Measurements from ENCODE around the gene BCAS3.
"Not testable (repeated sequence)": the region's sequence is repeated elsewhere in the genome, so short reads cannot be mapped to it uniquely, and the experiment has no call there.

BCAS3 gene

DNA sequence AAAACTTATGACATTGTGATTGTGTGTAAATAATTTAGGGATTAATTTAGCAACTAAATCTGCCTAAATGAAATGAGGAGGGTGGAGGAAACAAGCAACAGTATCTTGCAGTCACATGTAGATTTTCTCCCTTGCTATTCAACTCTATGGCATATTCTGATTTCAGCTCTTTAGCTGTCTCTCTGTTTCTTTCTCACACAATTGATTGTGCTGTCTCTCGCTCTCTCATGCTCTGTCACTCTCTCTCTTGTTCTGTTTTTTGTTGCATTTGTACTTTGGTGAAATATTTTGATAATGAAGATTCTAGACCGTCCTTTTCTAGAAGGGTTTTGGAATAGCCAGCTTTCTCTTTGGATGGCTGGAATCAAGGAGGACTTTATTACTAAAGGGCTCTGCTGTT, 70.6 kb downstream of the BCAS3 start:
- DNase-seq: no peak

DNA sequence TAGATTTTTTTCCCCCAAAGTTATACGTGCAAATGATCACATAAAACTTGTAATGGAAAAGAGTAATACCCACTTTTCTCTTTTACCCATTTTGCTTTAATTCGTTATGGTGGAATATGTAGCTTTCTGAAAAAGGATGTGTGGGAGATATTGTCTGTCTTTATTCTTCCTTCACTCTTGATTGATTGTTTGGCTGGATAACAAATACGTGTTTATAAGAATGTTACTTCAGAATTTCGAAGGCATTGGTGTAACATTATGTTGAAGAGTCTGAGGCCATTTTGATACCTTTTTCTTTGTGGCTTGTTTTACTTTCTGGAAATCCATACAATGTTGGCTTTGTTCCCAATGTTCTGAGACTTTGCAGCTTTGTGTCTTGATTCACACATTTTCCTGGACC, 71.4 kb downstream of the BCAS3 start:
- no peak for DNase-seq

DNA sequence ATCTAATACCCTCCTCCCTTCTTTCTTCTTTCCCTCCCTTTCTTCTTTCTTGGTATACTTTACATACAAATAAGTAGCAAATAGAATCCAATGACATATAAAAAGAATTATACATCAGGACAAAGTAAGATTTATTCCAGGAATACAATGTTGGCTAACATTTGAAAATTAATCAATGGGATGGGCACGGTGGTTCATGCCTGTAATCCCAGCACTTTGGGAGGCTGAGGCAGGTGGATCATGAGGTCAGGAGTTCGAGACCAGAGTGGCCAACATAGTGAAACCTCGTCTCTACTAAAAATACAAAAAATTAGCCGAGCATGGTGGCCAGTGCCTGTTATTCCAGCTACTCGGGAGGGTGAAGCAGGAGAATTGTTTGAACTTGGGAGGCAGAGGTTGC, 72.1 kb downstream of the BCAS3 start:
- DNase-seq: no peak

GRCh38 chr17:60750640-60751039, 73.0 kb downstream of the BCAS3 start:
- DNase-seq: no peak

DNA sequence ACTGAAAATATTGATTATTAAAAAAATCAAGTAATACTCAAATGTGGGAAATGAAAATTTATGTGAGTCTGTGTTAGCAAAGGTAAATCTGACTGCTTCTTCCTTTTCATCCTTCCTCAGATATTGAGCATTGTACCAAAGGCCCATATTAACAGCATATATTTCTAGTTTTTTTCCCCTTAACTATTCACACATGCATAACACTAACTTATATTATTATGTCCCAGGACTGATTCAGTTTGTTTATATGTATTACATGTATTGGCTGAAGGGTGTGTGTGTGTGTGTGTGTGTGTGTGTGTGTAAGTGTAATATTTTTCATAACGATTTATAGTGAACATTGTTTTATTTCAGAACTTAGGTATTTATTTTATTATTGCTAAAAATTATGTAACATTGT, 74.2 kb downstream of the BCAS3 start:
- no peak for DNase-seq

GRCh38 chr17:60752873-60753577, 75.4 kb downstream of the BCAS3 start:
- no peak for DNase-seq

DNA sequence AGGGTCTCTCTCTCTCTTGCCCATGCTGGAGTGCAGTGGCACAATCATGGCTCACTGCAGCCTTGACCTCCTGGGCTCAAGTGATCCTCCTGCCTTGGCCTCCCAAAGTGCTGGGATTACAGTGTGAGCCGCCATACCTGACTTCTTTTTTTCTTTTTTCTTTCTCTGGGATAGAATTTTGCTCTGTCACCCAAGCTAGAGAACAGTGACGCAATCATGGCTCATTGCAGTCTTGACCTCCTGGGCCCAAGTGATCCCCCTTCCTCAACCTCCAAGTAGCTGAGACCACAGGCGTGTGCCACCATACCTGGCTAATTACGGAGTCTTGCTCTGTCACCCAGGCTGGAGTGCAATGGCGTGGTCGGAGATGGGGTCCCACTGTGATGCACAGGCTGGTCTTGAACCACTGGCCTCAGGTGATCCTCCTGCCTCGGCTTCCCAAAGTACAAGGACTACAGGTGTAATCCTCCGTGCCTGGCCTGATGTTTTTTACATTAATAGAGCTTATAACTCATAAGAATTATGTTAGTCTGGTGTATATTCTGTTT, 76.5 kb downstream of the BCAS3 start:
- DNase-seq: no peak

GRCh38 chr17:60756798-60757197, 79.1 kb downstream of the BCAS3 start:
- not testable (repeated sequence) for DNase-seq

GRCh38 chr17:60757437-60757836, 79.8 kb downstream of the BCAS3 start:
- no peak for DNase-seq

DNA sequence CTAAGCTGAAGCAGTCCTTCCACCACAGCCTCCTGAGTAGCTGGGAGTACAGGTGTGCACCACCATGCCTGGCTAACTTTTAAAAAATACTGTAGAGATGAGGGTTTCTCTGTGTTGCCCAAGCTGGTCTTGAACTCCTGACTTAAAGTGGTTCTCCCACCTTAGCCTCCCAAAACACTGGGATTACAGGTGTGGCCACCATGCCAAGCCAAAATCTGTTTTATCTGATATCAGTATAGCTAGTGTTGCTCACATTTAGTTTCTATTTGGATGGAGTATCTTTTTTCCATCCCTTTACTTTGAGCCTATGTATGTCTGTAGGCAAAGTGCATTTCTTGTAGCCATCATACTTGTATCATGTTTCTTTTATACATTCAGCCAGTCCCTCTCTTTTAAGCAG, 82.1 kb downstream of the BCAS3 start:
- DNase-seq: no peak

GRCh38 chr17:60761301-60761700, 83.7 kb downstream of the BCAS3 start:
- not testable (repeated sequence) for DNase-seq

GRCh38 chr17:60766778-60767190, 89.1 kb downstream of the BCAS3 start:
- DNase-seq: no peak

DNA sequence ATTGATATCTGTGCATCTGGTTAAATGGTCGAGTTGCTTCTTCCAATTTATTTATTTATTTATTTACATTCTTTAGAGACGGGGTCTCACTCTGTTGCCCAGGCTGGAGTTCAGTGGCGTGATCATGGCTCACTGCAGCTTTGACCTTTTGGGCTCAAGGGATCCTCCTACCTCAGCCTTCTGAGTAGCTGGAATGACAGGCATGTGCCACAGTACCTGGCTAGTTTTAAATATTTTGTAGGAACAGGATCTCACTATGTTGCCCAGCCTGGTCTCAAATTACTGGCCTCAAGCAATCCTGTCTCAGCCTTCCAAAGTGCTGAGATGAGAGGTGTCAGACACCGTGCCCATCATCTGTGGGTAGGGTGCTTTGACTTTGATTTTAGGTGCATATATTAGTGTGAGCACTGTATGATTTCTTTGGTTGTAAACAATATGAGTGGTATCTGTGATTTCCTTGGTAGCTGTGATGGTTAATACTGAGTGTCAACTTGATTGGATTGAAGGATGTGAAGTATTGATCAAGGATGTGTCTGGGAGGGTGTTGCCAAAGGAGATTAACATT, 90.2 kb downstream of the BCAS3 start:
- DNase-seq: no peak

DNA sequence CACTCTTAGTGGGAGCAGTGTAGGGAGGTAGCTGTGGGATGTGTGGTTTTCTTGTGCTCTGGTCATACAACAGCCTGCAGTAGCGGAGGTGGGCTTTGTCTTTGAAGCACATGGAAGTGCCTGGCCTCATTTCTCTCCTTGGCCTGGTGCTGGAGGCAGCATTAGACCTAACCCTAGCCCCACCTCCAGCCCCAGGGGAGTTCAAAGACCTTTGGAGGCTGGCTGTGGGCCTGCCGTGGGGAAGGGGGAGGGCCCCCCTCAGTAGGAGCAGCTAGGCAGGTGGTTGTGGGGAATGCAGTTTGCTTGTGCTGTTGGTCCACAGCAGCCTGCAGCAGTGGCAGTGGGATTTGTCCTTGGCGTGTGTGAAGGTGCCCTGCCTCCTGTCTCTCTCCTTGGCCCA, 91.7 kb downstream of the BCAS3 start:
- no peak for DNase-seq

DNA sequence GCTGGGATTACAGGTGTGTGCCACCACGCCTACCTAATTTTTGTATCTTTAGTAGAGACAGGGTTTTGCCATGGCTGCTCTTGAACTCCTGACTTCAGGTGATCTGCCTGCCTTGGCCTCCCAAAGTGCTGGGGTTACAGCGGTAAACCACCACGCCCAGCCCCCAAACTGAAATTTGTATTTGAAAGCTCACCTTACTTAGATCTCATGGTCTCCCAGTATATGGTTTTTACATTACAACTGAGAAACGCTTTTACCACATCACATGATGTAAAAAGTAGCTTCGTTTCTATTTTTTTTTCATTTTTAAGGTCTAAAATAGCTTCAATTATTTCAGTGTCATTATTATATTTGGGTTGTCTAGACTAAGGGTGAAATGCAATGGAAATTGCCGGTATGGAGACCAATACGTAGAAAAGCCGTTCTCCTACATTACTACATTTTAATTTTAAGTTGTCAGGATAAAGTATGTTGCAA, 93.3 kb downstream of the BCAS3 start:
- DNase-seq: no peak

GRCh38 chr17:60771621-60772020, 94.0 kb downstream of the BCAS3 start:
- not testable (repeated sequence) for DNase-seq

DNA sequence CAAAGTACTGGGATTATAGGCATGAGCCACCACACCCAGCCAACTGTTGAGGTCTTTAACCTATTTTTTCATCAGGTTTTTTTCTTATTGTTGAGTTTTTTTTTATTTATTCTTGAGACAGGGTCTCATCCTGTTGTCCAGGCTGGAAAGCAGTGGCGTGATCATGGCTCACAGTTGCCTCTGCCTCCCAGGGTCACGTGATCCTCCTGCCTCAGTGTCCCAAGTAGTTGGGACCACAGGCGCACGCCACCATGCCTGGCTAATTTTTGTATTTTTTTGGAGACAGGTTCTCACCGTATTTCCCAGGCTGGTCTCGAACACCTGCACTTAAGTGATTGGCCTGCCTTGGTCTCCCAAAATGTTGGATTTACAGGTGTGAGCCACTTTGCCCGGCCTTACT, 95.9 kb downstream of the BCAS3 start:
- DNase-seq: no peak

- DNase-seq: no peak
Observed at GRCh38 chr17:60781880-60782412, 104.3 kb downstream of the BCAS3 start.

DNA sequence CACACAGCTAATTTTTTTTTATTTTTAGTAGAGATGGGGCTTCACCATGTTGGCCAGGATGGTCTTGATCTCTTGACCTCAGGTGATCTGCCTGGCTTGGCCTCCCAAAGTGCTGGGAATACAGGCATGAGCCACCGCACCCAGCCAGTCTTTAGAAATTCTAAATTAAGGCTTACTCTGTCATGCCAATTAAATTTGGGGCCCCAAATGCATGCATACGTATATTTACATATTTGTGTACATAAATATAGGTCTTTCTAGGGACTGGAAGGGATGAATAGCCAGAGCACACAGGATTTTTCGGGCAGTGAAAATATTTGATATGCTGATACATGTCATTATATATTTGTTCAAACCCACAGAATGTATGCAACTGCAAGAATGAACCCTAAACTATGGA, 105.1 kb downstream of the BCAS3 start:
- no peak for DNase-seq

- DNase-seq: no peak
Observed at GRCh38 chr17:60790205-60790604, 112.6 kb downstream of the BCAS3 start.

- DNase-seq: no peak
Observed at GRCh38 chr17:60792250-60792898, 114.7 kb downstream of the BCAS3 start.

- no peak for DNase-seq
Observed at GRCh38 chr17:60798576-60798975, 120.9 kb downstream of the BCAS3 start.

DNA sequence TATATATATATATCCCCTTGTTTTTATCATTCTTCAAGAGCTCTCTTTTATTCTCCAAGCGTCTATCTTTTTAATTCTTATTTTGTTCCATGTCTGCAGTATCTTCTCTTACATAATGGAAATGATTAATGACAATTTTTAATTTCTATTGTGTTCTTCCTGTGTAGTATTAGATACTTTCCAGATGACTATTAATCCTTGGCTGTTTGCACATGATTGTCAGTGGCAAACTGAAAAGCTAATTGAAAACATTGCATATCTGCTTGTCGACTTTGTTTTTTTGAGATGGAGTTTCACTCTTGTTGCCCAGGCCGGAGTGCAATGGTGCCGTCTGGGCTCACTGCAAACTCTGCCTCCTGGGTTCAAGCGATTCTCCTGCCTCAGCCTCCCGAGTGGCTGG, 124.7 kb downstream of the BCAS3 start:
- DNase-seq: no peak

DNA sequence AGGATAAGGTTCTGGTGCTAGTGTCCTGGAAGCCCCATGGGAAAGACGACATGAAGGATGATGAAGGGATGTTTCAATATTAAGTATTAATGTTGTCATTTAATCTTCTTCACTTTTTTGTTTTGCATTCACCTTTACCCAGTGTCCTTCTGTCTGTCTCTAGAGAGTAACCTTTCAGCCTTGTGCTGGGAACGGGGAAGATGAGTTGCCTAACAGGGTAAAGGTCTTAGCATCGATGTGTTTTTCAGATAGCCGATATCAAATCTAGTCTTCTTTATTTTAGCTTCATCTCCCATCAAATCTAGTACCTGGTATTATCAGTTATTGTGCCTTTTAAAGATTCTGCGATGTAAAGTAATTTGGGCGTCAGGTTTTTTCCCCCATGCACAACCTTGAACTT, 125.4 kb downstream of the BCAS3 start:
- no peak for DNase-seq
